ENCODE results near the gene TSHZ2.

DNA sequence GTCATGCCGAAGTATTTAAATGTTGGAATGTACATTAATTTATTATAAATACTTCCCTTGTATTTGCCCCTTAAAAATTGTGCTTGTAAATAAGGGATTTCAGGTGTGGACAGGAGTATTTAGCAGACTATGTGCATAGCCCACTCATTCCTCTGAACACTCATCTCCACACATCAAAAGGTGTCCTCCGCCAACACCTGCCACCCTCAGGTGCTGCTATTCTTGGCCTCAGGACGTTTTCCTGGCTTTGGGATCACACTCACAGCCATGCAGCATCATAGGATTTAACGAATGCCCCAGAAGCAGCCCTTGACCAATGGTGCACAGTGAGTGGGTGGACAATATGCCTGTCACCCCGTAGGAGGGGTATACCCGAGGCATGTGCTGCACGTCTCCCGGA is 390.6 kb downstream of the TSHZ2 start:
- TF ChIP-seq EGR1 (IDR thresholded peaks at IDR 0.05) = no peak
- TF ChIP-seq, protein P1, sequence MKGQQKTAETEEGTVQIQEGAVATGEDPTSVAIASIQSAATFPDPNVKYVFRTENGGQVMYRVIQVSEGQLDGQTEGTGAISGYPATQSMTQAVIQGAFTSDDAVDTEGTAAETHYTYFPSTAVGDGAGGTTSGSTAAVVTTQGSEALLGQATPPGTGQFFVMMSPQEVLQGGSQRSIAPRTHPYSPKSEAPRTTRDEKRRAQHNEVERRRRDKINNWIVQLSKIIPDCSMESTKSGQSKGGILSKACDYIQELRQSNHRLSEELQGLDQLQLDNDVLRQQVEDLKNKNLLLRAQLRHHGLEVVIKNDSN (IDR thresholded peaks at IDR 0.05) = no peak
- TF ChIP-seq YY1 (IDR thresholded peaks at IDR 0.05; ENCODE audit: low read depth) = no peak
- TF ChIP-seq, protein P2, sequence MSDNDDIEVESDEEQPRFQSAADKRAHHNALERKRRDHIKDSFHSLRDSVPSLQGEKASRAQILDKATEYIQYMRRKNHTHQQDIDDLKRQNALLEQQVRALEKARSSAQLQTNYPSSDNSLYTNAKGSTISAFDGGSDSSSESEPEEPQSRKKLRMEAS (IDR thresholded peaks at IDR 0.05) = no peak
- TF ChIP-seq, protein P3, sequence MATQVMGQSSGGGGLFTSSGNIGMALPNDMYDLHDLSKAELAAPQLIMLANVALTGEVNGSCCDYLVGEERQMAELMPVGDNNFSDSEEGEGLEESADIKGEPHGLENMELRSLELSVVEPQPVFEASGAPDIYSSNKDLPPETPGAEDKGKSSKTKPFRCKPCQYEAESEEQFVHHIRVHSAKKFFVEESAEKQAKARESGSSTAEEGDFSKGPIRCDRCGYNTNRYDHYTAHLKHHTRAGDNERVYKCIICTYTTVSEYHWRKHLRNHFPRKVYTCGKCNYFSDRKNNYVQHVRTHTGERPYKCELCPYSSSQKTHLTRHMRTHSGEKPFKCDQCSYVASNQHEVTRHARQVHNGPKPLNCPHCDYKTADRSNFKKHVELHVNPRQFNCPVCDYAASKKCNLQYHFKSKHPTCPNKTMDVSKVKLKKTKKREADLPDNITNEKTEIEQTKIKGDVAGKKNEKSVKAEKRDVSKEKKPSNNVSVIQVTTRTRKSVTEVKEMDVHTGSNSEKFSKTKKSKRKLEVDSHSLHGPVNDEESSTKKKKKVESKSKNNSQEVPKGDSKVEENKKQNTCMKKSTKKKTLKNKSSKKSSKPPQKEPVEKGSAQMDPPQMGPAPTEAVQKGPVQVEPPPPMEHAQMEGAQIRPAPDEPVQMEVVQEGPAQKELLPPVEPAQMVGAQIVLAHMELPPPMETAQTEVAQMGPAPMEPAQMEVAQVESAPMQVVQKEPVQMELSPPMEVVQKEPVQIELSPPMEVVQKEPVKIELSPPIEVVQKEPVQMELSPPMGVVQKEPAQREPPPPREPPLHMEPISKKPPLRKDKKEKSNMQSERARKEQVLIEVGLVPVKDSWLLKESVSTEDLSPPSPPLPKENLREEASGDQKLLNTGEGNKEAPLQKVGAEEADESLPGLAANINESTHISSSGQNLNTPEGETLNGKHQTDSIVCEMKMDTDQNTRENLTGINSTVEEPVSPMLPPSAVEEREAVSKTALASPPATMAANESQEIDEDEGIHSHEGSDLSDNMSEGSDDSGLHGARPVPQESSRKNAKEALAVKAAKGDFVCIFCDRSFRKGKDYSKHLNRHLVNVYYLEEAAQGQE (IDR thresholded peaks at IDR 0.05; ENCODE audit: low read depth) = no peak
- no peak for TF ChIP-seq TCF12 (IDR thresholded peaks at IDR 0.05; ENCODE audit: low read depth)
- TF ChIP-seq CREB1 (IDR thresholded peaks at IDR 0.05; ENCODE audit: low read depth) = no peak
- no peak for TF ChIP-seq TAF1 (IDR thresholded peaks at IDR 0.05; ENCODE audit: low read depth)
- TF ChIP-seq EP300 (IDR thresholded peaks at IDR 0.05; ENCODE audit: borderline replicate concordance) = no peak

Data from Ishikawa (cell line).